Nephron progenitor cell (in vitro differentiated cells): ENCODE results near the gene BRINP2.
A peak's percentile ranks its signal among the peaks of the same experiment; 100 is the strongest.

Experiments used
- DNase-seq: peaks from one replicate; pipeline ENCODE4 v3.0.0; 2021
- H3K27ac Mint-ChIP-seq: 2 replicates; pipeline ENCODE4 v1.8.0; 2021; ENCODE audit warnings: mild to moderate bottlenecking, moderate library complexity, mixed read lengths
- H3K27me3 Mint-ChIP-seq: 2 replicates; pipeline ENCODE4 v1.8.0; 2021; ENCODE audit warnings: mild to moderate bottlenecking, low read depth, mixed read lengths; ENCODE audit not compliant: poor library complexity
- H3K36me3 Mint-ChIP-seq: 2 replicates; pipeline ENCODE4 v1.8.0; 2021; ENCODE audit warnings: low read depth, mixed read lengths
- H3K4me1 Mint-ChIP-seq: 2 replicates; pipeline ENCODE4 v1.8.0; 2021; ENCODE audit warnings: mixed read lengths
- H3K4me3 Mint-ChIP-seq: 2 replicates; pipeline ENCODE4 v1.8.0; 2021; ENCODE audit warnings: mild to moderate bottlenecking, moderate library complexity, mixed read lengths
- H3K9me3 Mint-ChIP-seq: 2 replicates; pipeline ENCODE4 v1.8.0; 2021; ENCODE audit warnings: mild to moderate bottlenecking, moderate library complexity, mixed read lengths
- CTCF ChIP-seq: fragments of 200-600 bp; sonication (generic); IDR thresholded peaks from 2 replicates; pipeline ENCODE4 v1.5.0; 2021; ENCODE audit warnings: antibody characterized with exemption

BRINP2 gene

GRCh38 chr1:177170756-177171535 lies at the start of gene BRINP2:
Gene BRINP2 (plus strand): TSS chr1:177170958. CDS start chr1:177229877, 58,919 bp downstream.
- peaks cover 2% of the 10 kb centered on the region for H3K9me3 Mint-ChIP-seq
- H3K4me1 Mint-ChIP-seq: peaks cover 12% of the 10 kb centered on the region
- no peak within 1 kb of the TSS for H3K4me3 Mint-ChIP-seq
- TF ChIP-seq CTCF: no peak
- peaks cover 17% of the 10 kb centered on the region for H3K27me3 Mint-ChIP-seq
- DNase-seq: peak; percentile 83
- H3K27ac Mint-ChIP-seq: no peak within 1 kb of the TSS
- H3K36me3 Mint-ChIP-seq: no peaks in the 10 kb centered on the region

GRCh38 chr1:177122461-177123251 lies 48.1 kb upstream of the BRINP2 start:
- Mint-ChIP-seq H3K36me3 (no peaks in the 10 kb centered on the region), H3K4me1 (peaks cover 38% of the 10 kb centered on the region), H3K27ac (no peak overlapping the region), H3K27me3 (peaks cover 39% of the 10 kb centered on the region), H3K4me3 (no peak overlapping the region), H3K9me3 (no peaks in the 10 kb centered on the region)
- TF ChIP-seq CTCF: no peak
- DNase-seq: no peak

GRCh38 chr1:177124577-177125278 lies 46.0 kb upstream of the BRINP2 start:
- peaks cover 43% of the 10 kb centered on the region for H3K4me1 Mint-ChIP-seq
- no peak for DNase-seq
- no peak overlapping the region for H3K27ac Mint-ChIP-seq
- H3K4me3 Mint-ChIP-seq: no peak overlapping the region
- H3K36me3 Mint-ChIP-seq: peaks cover 11% of the 10 kb centered on the region
- no peak for TF ChIP-seq CTCF
- no peaks in the 10 kb centered on the region for H3K9me3 Mint-ChIP-seq
- peaks cover 37% of the 10 kb centered on the region for H3K27me3 Mint-ChIP-seq

- no peak for TF ChIP-seq CTCF
- H3K27me3 Mint-ChIP-seq: peaks cover 29% of the 10 kb centered on the region
- H3K4me1 Mint-ChIP-seq: peaks cover 56% of the 10 kb centered on the region
- no peak for DNase-seq
- H3K4me3 Mint-ChIP-seq: no peak overlapping the region
- H3K27ac Mint-ChIP-seq: no peak overlapping the region
- H3K9me3 Mint-ChIP-seq: no peaks in the 10 kb centered on the region
- H3K36me3 Mint-ChIP-seq: peaks cover 11% of the 10 kb centered on the region
These were observed 44.5 kb upstream of the BRINP2 start for GRCh38 chr1:177126267-177126666.

- TF ChIP-seq CTCF: no peak
- DNase-seq: no peak
- no peak overlapping the region for H3K27ac Mint-ChIP-seq
- H3K9me3 Mint-ChIP-seq: no peaks in the 10 kb centered on the region
- H3K4me1 Mint-ChIP-seq: peaks cover 49% of the 10 kb centered on the region
- H3K4me3 Mint-ChIP-seq: no peak overlapping the region
- H3K27me3 Mint-ChIP-seq: peaks cover 20% of the 10 kb centered on the region
- peaks cover 11% of the 10 kb centered on the region for H3K36me3 Mint-ChIP-seq
These were observed 42.0 kb upstream of the BRINP2 start for GRCh38 chr1:177128665-177129281.
